Heart left ventricle (tissue), 13 donors: ENCODE data around the gene DOK1.

Experiments
- CTCF ChIP-seq, 12 donors: fragments of 200-600 bp; sonication (generic) in 4 of 12; IDR thresholded peaks; one replicate each; pipeline versions ENCODE4 v1.5.0 to v1.8.0; 2018 to 2022; ENCODE audit warnings: antibody characterized with exemption in 12 of 12, mild to moderate bottlenecking in 5 of 12
- POLR2A ChIP-seq, 2 donors: fragments of 450-650 bp; IDR thresholded peaks; one replicate each; pipeline ENCODE4 v1.6.1; 2017; ENCODE audit warnings: antibody characterized with exemption in 2 of 2, mild to moderate bottlenecking in 2 of 2, moderate library complexity in 2 of 2
- donor health status: ischemic (EF 13 %, LVEDD 7.1; RV severe dilation, severe dysfunction).
- donor health status: DM: no; HTN: yes; CAD: no.
- donor health status: DM: no; HTN: no; CAD: no.
- donor health status: ischemic (EF 25% LVEDD 6.9; RV normal size, moderate dysfunction).
- donor health status: ischemic (EF 25% LVEDD 5.7; RV mildly dilated, moderate dysfunction).
- donor health status: ischemic (EF 35%, LVEDD 5.7; RV mildly dilated, moderate dysfunction).
- donor health status: nonischemic (EF 11% LVEDD 7.7; RV severe dilation, severe dysfunction).
- donor health status: DM: yes; HTN: yes; CAD: no.
- donor health status: PGD.
- donor health status: ischemic (EF 29% LVEDD 5.4; RV normal size, mild dysfunction).
- donor health status: nonischemic (EF 23%, LVEDD 6.1; RV moderate dilation, normal function).

GRCh38 chr2:74515271-74515980 is 39.1 kb upstream of the DOK1 start:
- TF ChIP-seq CTCF (IDR thresholded peaks at IDR 0.05) = no peak
- TF ChIP-seq POLR2A (IDR thresholded peaks at IDR 0.05) = no peak
